IPS DF 4.7 (cell line): ENCODE data around the gene PACS1.
"Not testable (repeated sequence)": the region's sequence is repeated elsewhere in the genome, so short reads cannot be mapped to it uniquely, and the experiment has no call there.

ENCODE experiments used
- DNase-seq: peaks from one replicate; pipeline ENCODE4 v3.0.0-alpha.2; 2013; ENCODE audit warnings: low spot score; ENCODE audit errors: extremely low read depth

PACS1 gene

DNA sequence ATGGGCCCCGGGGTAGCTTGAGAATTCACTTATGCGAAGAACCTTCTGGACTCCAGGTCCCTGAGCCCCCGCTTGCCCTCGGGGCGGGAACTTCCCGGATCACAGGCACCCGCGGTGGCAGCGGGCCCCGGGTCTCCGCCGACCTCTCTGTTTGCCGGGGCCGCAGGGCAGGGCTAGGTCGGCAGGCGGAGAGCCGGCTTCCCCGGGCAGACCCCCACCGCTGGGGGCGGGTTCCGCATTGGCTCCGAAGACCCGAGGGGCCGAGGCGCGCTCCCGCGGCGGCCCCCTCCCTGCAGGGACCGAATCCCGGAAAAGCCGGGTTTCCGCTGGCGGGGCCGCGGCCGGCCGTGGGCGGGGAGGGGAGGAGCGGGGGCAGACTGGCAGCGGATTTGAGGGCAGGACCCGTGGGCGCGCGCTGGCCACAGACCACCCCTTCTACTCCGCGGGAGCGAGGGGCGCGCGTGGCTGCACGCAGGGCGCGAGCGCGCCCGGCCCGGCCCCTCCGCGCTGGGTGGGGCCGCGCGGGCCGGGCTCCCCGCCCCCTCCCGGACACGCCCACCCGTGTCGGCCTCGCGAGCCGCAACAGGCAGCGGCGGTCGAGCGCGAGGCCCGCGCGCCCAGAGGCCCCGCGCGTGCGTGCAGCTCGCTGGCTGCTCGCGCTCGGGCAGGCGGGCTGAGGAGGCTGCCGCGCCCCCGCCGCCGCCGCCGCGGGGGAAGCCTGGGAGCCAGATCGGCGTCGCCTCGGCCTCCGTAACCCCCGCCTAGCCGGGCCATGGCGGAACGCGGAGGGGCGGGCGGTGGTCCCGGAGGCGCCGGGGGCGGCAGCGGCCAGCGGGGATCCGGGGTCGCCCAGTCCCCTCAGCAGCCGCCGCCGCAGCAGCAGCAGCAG is at the start of gene PACS1:
Gene PACS1 (plus strand): TSS at position 558 of the 889 bp plus-strand sequence. CDS start 215 bp downstream, at position 773.
- no peak for DNase-seq

DNA sequence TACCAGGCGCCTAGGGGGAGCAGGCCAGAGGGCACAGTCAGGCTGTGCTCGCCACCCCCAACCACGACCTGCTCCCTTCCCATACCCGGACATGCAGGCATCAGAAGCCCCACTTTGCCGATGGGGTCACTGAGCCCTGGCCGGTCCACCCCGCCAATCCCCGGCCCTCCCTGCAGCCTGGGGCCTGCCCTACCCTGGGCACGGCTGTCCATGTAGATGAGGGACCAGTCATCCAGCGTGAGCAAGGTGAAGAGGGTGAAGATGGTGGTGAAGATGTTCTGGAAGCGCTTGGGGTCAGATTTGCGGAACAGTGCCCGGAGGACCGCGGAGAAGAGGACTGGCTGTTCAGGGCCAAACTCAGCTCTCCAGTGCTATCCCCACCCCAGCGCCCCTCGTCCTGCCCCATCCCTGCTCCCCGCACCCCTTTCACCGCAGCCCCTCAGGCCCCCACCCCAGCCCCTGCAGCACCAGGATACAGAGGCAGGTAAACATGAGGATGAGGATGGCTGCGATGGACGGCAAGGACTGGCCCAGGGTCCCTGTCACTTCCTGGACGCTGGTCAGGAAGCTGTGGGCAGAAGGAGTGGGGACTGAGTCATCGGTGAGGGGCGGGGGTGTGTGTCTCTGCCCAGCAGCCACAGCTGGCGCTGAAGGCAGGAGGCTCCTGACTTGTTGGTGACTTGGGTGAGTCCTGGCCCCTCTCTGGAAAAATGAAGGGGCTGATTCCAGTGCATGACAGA is 49.3 kb upstream of the PACS1 start:
- no peak for DNase-seq

DNA sequence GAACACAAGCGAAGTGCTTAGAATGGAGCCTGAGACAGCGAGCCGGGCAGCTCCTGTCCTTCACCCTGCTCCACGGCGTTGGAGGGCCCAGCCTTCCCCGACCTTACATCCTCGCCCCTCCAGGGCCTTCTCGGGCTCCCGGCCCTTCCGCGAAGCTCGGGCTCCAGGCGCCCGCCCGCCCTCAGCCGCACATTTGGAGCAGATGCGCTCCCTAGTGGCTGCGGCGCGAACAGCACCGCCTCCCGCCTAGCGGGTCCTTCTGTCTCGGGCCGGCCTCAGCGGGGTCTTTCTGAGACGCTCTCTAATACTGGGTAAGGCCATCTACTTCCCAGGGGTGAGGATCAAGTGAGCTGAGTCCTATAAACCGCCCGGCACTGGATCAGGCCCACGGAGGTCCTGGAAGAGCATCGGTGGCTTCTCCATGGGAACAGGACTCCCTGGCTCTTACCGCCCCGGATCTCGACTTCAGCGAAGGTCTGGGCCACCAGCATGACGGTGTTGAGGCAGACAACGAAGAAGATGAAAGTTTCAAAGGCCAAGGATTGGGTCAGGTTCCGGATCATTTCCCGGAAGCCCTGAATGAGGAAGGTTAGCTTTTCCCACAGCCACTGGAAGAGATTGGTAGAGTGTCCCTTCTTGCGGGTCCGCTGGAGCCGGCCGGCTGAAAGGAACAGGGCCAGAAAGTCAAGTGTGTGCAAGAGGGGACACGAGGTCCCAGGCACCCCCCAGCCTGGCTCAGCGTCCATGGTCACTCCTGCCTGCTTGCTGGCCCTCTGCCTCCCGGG is 47.5 kb upstream of the PACS1 start:
- DNase-seq: peak; percentile 49

DNA sequence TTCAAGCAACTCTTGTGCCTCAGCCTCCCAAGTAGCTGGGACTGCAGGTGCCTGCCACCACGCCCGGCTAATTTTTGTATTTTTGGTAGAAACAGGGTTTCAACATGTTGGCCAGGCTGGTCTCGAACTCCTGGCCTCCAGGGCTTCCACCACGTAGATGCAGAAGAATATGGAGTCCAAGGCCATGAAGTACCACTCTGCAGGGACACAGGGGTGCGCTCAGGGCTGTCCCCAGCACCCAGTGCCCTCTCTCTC is 47.0 kb upstream of the PACS1 start:
- DNase-seq: not testable (repeated sequence)

DNA sequence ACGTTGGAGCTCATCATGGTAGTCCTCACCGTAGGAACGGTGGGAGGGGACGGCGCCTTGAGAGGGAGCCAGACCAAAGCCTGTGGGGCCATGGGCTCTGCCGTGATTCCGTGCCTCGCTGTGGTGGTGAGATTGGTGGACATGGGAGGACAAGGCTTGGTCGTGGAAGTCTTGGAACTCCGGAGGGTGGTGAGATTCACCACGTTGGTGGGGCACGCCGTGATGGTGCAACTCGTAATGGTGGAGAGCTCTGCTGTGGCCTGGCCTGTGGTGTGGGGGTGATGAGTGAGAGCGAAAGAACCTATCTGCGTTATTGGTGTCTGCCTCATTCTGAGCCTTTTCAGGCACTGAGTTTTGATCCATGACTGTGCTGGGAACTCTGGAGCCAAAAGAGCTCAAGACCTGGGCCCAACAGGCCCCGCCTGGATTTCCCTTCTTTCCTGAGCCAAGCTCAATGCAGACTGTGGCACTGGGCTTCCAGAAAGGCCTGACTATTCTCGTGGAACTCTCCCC is 44.0 kb upstream of the PACS1 start, which contains the start of gene CATSPER1:
Gene CATSPER1 (minus strand): TSS at position 463 of the 513 bp plus-strand sequence. CDS start 100 bp downstream, at position 363.
- DNase-seq: no peak

DNA sequence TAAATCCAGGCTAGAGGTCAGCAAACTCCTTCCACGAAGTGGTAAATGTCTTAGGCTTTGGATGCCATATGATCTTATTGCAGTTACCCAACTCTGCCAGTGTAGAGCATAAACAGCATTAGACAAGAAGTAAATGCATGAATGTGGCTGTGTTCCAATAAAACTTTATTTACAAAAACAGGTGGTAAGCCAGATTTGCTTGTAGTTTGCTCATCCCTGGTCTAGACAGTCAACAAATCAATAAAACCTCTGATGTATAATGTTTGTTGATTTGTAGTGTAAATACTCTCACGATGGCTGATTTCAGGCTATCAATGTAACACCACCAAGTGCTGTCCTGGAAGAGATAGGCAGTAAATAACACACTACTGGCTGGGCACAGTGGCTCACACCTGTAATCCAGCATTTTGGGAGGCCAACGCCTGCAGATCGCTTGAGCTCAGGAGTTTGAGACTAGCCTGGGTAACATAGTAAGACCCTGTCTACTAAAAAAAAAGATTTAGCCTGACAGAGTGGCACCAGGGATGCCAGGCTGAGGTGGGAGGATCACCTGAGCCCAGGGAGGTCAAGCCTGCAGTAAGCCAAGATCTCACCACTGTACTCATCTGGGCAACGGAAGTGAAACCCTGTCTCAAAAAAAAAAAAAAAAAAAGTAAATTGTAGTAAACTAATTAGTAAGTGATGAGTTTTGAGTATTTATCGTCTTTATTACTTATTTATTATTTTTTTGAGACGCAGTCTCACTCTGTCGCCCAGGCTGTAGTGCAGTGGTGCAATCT is 36.9 kb upstream of the PACS1 start:
- no peak for DNase-seq

DNA sequence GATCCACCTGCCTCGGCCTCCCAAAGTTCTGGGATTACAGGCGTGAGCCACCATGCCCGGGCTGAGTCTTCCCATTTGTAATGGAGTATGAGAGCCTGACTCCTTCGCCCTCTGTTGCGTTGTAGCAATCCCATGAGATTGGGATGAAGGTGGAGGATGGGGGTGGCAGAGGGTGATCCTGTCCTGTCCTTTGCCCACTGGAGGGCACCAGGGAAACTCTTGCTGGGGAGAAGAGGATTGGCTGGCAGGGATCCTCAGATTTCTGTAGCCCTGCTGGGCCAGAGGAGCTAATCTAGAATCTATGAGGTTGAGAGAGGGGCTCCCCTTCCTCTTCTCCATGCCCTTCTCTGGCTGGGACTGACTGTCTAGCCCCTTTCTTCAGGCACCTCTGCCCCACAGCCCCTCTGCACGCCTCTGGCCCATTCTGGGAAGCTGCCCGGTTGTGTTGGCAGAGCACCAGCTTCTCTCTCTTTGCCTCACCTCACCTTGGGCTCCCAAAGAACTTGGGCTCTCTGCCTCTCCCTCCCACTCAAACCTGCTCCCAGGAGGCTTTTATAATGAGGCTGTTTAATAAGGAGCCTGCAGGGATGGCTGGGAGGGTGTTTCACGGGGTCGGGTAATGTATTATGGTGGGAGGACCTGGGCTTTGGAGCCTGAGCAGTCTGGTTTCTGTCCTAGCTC is 34.3 kb upstream of the PACS1 start:
- DNase-seq: no peak

DNA sequence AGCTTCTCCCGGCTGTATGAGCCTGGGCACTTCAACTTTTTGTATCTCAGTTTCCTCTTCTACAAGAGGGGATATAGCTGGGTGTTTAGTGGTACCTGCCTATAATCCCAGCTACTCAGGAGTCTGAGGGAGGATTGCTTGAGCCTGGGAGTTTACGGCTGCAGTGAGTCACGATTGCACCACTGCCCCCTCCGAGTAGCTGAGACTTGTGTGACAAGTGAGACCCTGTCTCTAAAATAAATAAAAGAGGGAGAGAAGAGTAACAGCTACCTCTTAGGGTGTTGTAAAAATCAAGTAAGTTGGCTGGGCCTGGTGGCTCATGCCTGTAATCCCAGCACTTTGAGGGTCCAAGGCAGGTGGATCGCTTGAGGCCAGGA is 33.8 kb upstream of the PACS1 start:
- DNase-seq: no peak

DNA sequence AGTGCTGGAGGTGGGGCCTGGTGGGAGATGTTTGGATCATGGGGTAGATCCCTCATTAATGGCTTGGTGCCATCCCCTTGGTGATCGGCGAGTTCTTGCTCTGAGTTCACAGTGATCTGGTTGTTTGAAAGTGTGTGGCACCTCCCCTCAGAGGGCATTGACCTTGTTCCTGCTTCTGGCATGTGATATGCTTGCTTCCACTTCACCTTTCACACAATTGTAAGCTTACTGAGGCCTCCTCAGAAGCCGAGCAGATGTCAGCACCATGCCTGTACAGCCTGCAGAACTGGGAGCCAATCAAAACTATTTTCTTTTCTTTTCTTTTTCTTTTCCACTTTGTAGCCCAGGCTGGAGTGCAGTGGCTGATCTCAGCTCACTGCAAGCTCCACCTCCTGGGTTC is 32.7 kb upstream of the PACS1 start:
- DNase-seq: no peak

DNA sequence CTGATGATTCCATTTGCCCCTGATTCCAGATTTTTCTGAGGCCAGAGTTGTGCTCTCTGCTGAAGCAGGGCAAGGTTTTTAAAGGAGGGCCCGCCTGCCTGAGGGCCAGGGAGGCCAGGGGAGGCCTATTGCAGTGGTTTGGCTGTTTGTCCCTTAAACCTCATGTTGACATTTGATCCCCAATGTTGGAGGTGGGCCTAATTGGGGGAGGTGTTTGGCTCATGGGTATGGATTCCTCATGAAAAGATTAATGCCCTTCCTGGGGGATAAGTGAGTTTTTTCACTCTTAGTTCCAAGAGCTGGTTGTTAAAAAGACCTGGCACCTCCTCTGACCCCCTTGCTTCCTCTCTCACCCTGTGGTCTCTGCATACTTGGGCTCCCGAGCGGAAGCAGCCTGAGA is 30.3 kb upstream of the PACS1 start:
- DNase-seq: no peak

DNA sequence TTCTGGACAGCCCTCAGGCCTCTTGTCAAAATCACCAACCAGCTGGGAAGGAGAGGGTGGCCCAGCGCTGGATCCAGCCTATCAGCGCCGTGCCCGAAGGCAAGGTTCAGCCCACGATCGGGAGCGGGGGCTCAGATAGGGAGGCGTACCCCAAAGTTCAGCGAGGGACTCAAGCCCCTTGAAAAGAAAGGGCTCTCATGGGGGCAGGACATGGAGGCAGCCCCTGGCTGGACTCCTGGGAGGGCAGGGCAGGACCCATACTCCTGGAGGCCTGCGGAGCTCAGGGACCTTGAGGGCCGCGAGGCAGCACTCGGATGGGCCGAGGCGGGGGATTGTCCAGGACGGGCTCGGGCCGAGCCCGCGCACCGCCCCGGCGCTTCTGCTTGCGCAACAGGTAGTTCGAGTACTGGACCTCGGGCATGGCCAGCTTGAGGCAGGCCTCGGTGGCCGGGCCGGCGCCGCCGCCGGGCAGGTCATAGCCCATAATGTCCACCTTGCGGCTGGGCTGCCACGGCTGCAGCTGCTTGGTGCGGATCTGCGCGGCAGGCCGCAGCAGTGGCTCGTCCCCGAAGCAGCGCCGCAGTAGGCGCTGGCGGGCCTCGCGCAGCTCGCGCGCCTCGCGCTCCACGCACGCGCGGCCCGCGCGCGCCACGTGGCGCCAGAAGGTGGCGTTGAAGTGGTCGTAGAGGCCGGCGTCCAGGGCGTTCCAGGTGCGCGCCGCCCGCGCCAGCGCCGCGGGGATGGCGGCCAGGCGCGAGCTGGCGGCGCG is 27.7 kb upstream of the PACS1 start:
- no peak for DNase-seq

DNA sequence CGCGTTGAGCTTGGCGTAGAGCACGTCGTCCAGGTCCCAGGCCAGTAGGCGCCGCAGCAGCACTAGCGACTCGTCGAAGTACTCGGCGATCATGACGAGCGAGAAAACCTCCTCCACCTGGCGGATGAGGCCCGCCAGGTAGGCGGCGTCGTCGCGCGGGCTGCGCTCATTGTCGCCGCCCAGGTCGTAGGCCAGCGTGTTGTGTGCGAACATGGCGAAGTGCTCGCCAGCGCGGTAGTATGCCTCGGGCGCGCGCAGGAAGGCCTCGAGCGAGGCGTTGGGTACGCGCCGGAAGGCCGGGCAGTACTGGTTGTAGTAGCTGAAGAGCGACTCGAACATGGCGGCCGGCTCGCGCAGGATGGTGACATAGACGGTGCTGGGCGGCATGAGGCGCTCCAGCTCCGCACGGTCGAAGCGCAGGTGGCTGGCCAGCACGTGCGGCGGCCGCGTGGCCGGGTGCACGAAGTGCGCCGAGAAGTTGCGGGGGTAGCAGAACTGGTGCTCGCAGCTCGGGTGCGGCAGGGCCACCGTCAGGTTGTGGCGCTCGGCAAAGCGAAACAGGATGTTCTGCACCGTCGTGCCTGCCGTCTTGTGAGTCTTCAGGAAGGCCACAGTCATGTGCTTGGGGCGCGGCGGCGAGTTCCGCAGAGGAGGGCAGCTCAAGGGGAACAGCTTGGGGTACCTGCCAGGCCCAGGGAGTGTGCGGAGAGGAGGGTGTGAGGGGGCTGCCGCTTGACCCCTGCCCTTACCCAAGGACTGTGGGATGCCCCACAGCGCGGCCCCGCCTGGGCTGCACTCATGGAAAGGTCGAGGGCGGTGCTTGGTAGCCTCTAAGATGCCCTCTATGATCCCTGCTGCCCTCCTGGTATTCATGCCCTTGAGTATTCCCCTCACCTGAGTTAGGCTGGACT is 26.8 kb upstream of the PACS1 start:
- no peak for DNase-seq

DNA sequence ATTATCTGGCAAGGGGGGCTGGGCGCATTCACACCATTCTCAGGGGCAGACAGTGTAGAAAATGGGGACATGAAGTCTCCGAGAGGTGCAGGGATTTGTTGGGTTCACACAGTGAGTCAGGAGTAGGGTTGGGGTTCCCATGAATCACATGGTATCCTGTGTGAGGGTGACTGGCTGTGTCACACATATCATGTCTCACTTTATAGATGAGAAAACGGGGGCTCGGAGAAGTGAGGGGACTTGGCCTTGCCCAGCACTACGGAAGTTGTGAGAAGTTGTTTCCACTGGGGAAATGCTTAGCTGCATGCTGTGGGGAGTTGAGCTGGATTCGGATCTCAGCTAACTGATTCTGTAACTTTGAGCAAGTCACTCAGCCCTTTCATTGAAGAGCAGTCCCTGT is 25.3 kb upstream of the PACS1 start:
- DNase-seq: no peak

DNA sequence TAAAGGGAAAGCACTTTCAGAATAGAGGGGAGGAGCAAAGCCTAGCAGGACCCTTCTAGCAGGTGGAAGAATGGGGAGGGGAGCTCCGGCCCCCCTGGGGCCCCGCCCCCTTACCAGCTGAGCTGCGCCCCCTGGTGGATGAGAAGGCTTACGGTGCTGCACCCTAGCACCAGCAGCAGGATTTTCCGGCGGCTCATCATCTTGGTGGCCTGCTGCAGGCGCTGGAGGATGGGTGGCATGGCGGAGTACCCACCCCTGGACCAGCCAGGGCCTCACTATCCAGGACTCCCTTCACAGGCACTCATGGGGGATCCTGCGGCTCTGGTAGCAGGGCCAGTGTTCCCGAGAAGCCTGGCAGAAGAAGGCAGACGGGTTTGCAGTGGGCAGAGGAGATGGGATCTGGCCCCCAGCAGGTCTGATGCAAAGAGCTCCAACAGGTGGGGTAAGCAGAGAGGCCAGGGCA is 24.9 kb upstream of the PACS1 start:
- no peak for DNase-seq

DNA sequence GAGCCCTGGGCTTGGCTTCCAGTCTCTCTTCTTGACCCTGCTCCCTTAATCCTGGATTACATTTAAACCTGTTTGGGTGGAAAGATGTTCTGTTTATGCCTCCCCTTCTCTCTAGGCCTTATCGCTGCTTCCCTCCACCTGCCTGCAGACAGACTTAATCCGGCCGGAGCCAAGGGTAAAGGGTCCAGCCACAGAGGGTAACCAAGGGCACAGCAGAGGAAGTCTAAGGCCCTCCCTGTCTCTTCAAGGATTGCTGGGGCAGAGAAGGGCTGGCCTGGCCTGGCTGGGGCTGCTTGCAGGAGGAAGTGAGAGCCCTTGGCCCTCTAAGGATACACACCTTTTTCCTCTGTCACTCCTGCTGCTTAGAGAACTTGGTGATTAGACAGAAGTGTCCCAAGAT is 23.2 kb upstream of the PACS1 start:
- DNase-seq: no peak

DNA sequence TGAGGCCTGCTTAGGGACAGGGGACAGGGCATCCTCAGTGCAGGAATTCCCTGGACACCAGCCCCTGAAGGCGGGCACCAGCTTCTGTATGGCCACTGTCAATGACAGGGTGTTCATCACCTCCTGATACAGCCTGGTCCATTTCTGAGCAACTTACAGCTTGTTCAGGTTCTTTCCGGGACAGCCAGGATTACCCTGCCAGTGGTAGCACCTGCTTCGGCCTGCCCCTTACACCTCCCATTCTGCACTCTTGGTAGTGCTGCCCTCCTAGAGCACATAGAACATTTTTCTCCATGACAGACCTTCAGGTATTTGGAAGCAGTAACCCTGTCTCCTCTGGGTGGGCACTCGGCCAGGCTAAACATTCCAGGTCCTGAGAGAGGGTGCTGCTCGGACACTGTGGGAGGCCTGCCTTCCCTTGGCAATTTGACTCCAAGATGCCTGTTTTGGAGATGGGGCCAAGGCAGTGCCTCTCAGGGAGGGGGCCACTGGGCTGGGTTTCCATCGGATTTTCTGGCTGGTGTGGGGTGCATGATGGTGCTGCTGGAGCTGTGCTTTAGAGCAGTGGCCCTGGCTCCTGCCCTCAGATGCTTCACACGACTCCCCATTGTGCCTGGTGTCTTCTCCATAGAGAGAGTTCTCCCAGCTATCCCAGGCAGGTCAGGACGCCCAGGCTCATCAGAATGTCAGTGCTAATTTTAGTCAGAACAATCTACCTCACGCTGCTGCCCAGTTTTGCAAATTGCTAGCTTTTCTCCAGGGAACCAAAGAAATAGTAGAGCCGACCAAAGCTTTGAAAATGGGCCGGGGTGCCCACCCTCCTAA is 22.3 kb upstream of the PACS1 start:
- no peak for DNase-seq

DNA sequence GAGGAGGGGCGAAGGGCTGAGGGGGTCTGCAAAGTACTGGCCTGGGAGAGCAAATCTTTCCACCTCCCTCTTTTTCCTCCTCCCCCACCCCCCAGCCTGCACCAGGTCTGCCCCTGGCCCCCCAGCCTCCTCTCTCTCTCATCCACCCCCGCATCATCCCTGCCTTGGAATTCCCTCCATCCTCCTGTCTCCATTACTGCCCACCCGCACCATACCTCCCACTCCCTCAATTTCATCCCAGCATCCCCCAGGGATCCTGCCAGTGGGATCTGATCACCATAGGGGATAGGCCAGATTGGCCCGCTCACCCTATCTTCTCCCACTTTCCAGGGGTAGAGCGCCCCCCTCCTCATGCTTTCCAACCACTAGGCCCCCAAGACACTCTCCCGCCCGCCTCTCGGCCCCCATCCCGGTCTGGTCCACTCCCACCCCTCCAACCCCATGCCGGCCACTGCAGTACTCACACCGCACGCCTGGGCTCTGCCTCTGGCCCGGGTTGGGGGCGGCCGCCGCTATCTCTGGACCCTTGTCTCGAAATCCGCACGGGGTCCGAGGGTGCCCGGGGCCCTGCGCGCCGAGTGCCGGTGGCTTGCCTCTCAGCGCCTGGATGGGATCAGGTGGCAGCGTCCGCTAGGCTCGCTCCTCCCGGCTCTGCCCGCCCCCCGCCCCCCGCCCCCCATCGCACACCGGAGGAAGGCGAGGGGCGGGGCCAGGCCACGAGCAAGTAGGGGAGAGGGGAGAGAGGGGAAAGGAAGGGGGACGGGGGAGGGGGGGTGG is 21.3 kb upstream of the PACS1 start, which contains the start of gene GAL3ST3:
Gene GAL3ST3 (minus strand): TSS at position 615 of the 777 bp plus-strand sequence. CDS start 3,746 bp downstream, outside the sequence.
- no peak for DNase-seq
